ENCODE results near the gene ABCA6. TPM values are rescaled to one million over a fixed set of nuclear protein-coding genes. Genes with fewer than 3 reads are reported as not detected.

ABCA6 gene
- polyA plus RNA-seq, 1 donor (not counting 4 experiments of a cell fraction or from before 2014, with no cell fraction given): 0.14 TPM

DNA sequence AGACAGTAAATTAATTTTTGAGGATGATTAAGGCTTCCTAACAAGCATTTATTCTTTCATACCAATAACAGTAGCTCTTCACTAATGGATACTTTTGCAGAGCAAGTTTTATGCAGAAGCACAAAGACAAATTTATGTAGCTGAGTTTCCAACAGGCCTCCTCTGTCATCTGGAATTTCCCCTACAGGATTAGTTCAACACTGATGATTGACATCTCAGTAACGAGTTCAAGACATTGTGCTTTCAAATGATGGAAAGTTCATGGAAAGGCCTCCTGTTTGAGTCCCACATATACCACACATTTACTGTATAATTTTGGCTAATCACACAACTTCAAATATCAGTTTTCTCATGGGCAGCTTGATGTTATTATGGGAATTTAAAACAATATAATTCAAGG, 46.4 kb upstream of the ABCA6 start:
- Histone ChIP-seq H3K4me2 (ENCODE audit: control insufficient read depth, extremely low read depth, insufficient read depth, low read depth, low read length) (no peak overlapping the region), H3K4me1 (ENCODE audit: control insufficient read depth, extremely low read depth, insufficient read depth, low read length) (no peaks in the 10 kb centered on the region), H3K4me3 (ENCODE audit: control insufficient read depth in 2 of 3, extremely low read depth in 1 of 3, insufficient read depth in 2 of 3, low read depth in 1 of 3, low read length in 3 of 3) (no peak overlapping the region), H3K27me3 (ENCODE audit: control insufficient read depth, extremely low read depth, insufficient read depth, low read length) (no peaks in the 10 kb centered on the region), H3K9ac (ENCODE audit: control insufficient read depth, extremely low read depth, insufficient read depth, low read length) (no peak overlapping the region), H3K9me3 (ENCODE audit: control insufficient read depth, low read depth, low read length) (no peaks in the 10 kb centered on the region), H3K9me1 (ENCODE audit: control insufficient read depth, extremely low read depth, insufficient read depth, low read length) (no peaks in the 10 kb centered on the region), H2AFZ (ENCODE audit: control insufficient read depth, low read length) (no peak overlapping the region), H4K20me1 (ENCODE audit: control insufficient read depth, extremely low read depth, insufficient read depth, low read length) (no peaks in the 10 kb centered on the region), H3K79me2 (ENCODE audit: control insufficient read depth, insufficient read depth, low read length) (no peaks in the 10 kb centered on the region), H3K36me3 (ENCODE audit: control insufficient read depth in 2 of 2, extremely low read depth in 1 of 2, insufficient read depth in 2 of 2, low read length in 2 of 2) (no peaks in the 10 kb centered on the region), H3K27ac (ENCODE audit: control insufficient read depth, insufficient read depth, low read length) (no peak overlapping the region)
- TF ChIP-seq EZH2 (IDR thresholded peaks at IDR 0.05; ENCODE audit: low read length): no peak
- TF ChIP-seq, protein P1, sequence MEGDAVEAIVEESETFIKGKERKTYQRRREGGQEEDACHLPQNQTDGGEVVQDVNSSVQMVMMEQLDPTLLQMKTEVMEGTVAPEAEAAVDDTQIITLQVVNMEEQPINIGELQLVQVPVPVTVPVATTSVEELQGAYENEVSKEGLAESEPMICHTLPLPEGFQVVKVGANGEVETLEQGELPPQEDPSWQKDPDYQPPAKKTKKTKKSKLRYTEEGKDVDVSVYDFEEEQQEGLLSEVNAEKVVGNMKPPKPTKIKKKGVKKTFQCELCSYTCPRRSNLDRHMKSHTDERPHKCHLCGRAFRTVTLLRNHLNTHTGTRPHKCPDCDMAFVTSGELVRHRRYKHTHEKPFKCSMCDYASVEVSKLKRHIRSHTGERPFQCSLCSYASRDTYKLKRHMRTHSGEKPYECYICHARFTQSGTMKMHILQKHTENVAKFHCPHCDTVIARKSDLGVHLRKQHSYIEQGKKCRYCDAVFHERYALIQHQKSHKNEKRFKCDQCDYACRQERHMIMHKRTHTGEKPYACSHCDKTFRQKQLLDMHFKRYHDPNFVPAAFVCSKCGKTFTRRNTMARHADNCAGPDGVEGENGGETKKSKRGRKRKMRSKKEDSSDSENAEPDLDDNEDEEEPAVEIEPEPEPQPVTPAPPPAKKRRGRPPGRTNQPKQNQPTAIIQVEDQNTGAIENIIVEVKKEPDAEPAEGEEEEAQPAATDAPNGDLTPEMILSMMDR (optimal IDR thresholded peaks at IDR 0.05 in 1 of 3, IDR thresholded peaks at IDR 0.05 in 1 of 3, conservative IDR thresholded peaks at IDR 0.05 in 1 of 3; ENCODE audit: extremely low read depth in 1 of 3, insufficient read depth in 2 of 3, low read length in 3 of 3): no peak
- dilution Hi-C loops (cut with MboI; ENCODE audit: extremely low pct_ligation_motif_present, low sequenced_read_pairs): no loop called here
- DNase-seq (ENCODE audit: low read depth, low spot score): no peak
- FAIRE-seq: no peak

DNA sequence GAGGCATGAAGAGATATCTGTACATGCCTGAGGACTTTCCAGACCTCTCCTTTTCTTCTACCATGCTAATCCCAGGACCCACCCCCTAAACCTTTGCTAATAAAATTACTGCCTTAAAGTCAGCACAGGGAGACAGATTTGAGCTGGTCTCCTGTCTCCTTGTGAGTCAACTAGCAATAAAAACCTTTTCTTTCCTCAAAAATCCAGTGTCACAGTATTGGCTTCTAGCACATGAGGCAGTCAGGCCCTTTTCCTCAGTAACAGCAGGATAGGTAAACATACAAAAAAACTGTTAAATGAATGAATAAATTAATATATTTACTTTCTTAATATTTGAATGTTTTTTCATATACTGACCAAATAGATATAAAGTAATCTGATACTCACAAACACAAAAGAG, 45.6 kb upstream of the ABCA6 start:
- no peak overlapping the region for H3K4me2 ChIP-seq (ENCODE audit: control insufficient read depth, extremely low read depth, insufficient read depth, low read depth, low read length)
- H3K9me1 ChIP-seq (ENCODE audit: control insufficient read depth, extremely low read depth, insufficient read depth, low read length): no peaks in the 10 kb centered on the region
- no peak overlapping the region for H3K4me3 ChIP-seq (ENCODE audit: control insufficient read depth in 2 of 3, extremely low read depth in 1 of 3, insufficient read depth in 2 of 3, low read depth in 1 of 3, low read length in 3 of 3)
- no peak overlapping the region for H3K27ac ChIP-seq (ENCODE audit: control insufficient read depth, insufficient read depth, low read length)
- no peaks in the 10 kb centered on the region for H3K27me3 ChIP-seq (ENCODE audit: control insufficient read depth, extremely low read depth, insufficient read depth, low read length)
- no peak for TF ChIP-seq EZH2 (IDR thresholded peaks at IDR 0.05; ENCODE audit: low read length)
- TF ChIP-seq, protein P1 (optimal IDR thresholded peaks at IDR 0.05 in 1 of 3, IDR thresholded peaks at IDR 0.05 in 1 of 3, conservative IDR thresholded peaks at IDR 0.05 in 1 of 3; ENCODE audit: extremely low read depth in 1 of 3, insufficient read depth in 2 of 3, low read length in 3 of 3): no peak
- no peaks in the 10 kb centered on the region for H3K9me3 ChIP-seq (ENCODE audit: control insufficient read depth, low read depth, low read length)
- dilution Hi-C loops (cut with MboI; ENCODE audit: extremely low pct_ligation_motif_present, low sequenced_read_pairs): no loop called here
- no peaks in the 10 kb centered on the region for H3K36me3 ChIP-seq (ENCODE audit: control insufficient read depth in 2 of 2, extremely low read depth in 1 of 2, insufficient read depth in 2 of 2, low read length in 2 of 2)
- H3K4me1 ChIP-seq (ENCODE audit: control insufficient read depth, extremely low read depth, insufficient read depth, low read length): no peaks in the 10 kb centered on the region
- no peaks in the 10 kb centered on the region for H3K79me2 ChIP-seq (ENCODE audit: control insufficient read depth, insufficient read depth, low read length)
- no peaks in the 10 kb centered on the region for H4K20me1 ChIP-seq (ENCODE audit: control insufficient read depth, extremely low read depth, insufficient read depth, low read length)
- FAIRE-seq (no peak), DNase-seq (ENCODE audit: low read depth, low spot score) (no peak)
- H2AFZ ChIP-seq (ENCODE audit: control insufficient read depth, low read length): no peak overlapping the region
- H3K9ac ChIP-seq (ENCODE audit: control insufficient read depth, extremely low read depth, insufficient read depth, low read length): no peak overlapping the region

Data from keratinocyte (primary cell).